ENCODE data around the gene SERPINA4.

DNA sequence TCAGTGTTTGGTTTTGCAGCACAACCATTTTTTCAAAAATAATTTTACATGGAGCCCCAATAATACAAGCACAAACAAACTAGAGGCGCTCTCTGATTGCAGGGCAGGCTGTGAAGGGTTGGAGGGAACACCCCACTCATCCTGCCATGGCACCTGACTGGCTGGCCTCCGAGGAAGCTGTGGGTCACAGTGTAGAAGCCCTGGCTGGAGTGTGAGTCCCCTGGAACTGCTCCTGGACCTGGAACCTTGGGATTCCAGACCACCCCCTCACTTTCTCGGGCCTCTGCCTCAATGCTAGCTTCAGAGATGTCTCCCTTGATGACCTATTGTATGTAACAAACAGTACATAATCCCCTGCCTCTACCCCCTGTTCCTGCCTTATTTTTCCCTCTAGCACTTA is 37.1 kb upstream of the SERPINA4 start:
- TF ChIP-seq CTCF (IDR thresholded peaks at IDR 0.05 in 2 of 3, conservative IDR thresholded peaks at IDR 0.05 in 1 of 3; ENCODE audit: borderline replicate concordance in 1 of 3, insufficient read depth in 1 of 3, low read depth in 2 of 3, low read length in 2 of 3) (no peak), EZH2phosphoT487 (IDR thresholded peaks at IDR 0.05; ENCODE audit: borderline replicate concordance) (no peak), CBX3 (IDR thresholded peaks at IDR 0.05; ENCODE audit: low read depth) (no peak), ZNF274 (IDR thresholded peaks at IDR 0.05; ENCODE audit: low read depth, low read length) (no peak), ELF1 (IDR thresholded peaks at IDR 0.05; ENCODE audit: borderline replicate concordance, low read depth) (no peak), FOSL1 (IDR thresholded peaks at IDR 0.05; ENCODE audit: low read depth) (no peak), POLR2AphosphoS5 (IDR thresholded peaks at IDR 0.05; ENCODE audit: low read depth, low read length) (no peak), POLR2A (IDR thresholded peaks at IDR 0.05; ENCODE audit: borderline replicate concordance, extremely low read depth, insufficient read depth, insufficient read length) (no peak), JUND (IDR thresholded peaks at IDR 0.05) (no peak), ZFX (IDR thresholded peaks at IDR 0.05) (no peak), CEBPB (IDR thresholded peaks at IDR 0.05; ENCODE audit: low read depth) (no peak)
- TF ChIP-seq, protein P1, sequence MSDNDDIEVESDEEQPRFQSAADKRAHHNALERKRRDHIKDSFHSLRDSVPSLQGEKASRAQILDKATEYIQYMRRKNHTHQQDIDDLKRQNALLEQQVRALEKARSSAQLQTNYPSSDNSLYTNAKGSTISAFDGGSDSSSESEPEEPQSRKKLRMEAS (IDR thresholded peaks at IDR 0.05) = no peak

All from HCT116 (cell line).